SK-N-SH treated with all-trans-retinoic acid at 6 μM for 48 hours (cell line): Measurements from ENCODE around the gene TMEM60.

Source experiments
- ATAC-seq: fragments of 200-7000 bp; cut with Tn5 transposase; 3 replicates; pipeline ENCODE4 v1.9.1; 2020; ENCODE audit warnings: mild to moderate bottlenecking, moderate library complexity
- BACH2 ChIP-seq: fragments of 250-450 bp; sonication (Bioruptor Pico); IDR thresholded peaks from 2 replicates; pipeline ENCODE4 v1.9.0; 2021; ENCODE audit warnings: mild to moderate bottlenecking, borderline replicate concordance
- CSDC2 ChIP-seq: fragments of 250-450 bp; sonication (Bioruptor Pico); IDR thresholded peaks from 2 replicates; pipeline ENCODE4 v1.5.0; 2020; ENCODE audit warnings: mild to moderate bottlenecking, moderate library complexity
- ISL1 ChIP-seq: fragments of 250-450 bp; sonication (Bioruptor Pico); IDR thresholded peaks from 2 replicates; pipeline ENCODE4 v2.1.2; 2022; ENCODE audit warnings: mild to moderate bottlenecking, moderate library complexity
- OSR1 ChIP-seq: fragments of 250-450 bp; sonication (Bioruptor Pico); IDR thresholded peaks from 2 replicates; pipeline ENCODE4 v1.8.0; 2022; ENCODE audit warnings: moderate library complexity, mild to moderate bottlenecking, inconsistent platforms
- PPARA ChIP-seq: fragments of 250-450 bp; sonication (Bioruptor Pico); IDR thresholded peaks from 2 replicates; pipeline ENCODE4 v1.5.0; 2020; ENCODE audit warnings: mild to moderate bottlenecking, borderline replicate concordance
- RARB ChIP-seq: fragments of 250-450 bp; sonication (Bioruptor Pico); IDR thresholded peaks from 2 replicates; pipeline ENCODE4 v1.8.0; 2021; ENCODE audit warnings: mild to moderate bottlenecking, moderate library complexity
- SNAI2 ChIP-seq: fragments of 250-450 bp; sonication (Bioruptor Pico); IDR thresholded peaks from 2 replicates; pipeline ENCODE4 v1.5.0; 2020; ENCODE audit warnings: mild to moderate bottlenecking, moderate library complexity
- TCF4 ChIP-seq: fragments of 250-450 bp; sonication (Bioruptor Pico); IDR thresholded peaks from 2 replicates; pipeline ENCODE4 v1.8.0; 2021; ENCODE audit warnings: mild to moderate bottlenecking, moderate library complexity, borderline replicate concordance
- TOX ChIP-seq: fragments of 250-450 bp; sonication (Bioruptor Pico); IDR thresholded peaks from 2 replicates; pipeline ENCODE4 v1.8.0; 2021; ENCODE audit warnings: mild to moderate bottlenecking, moderate library complexity, borderline replicate concordance
- ZFP30 ChIP-seq: fragments of 450-650 bp; formaldehyde crosslinking; IDR thresholded peaks from 2 replicates; pipeline ENCODE4 v1.5.0; 2022; ENCODE audit warnings: mild to moderate bottlenecking, moderate library complexity
- ZNF565 ChIP-seq: fragments of 450-650 bp; formaldehyde crosslinking; conservative IDR thresholded peaks from 2 replicates; pipeline ENCODE4 v1.5.0; 2020; ENCODE audit warnings: low read depth, mild to moderate bottlenecking, moderate library complexity
- ZNF70 ChIP-seq: fragments of 450-650 bp; formaldehyde crosslinking; IDR thresholded peaks from 2 replicates; pipeline ENCODE4 v1.5.0; 2020; ENCODE audit warnings: mild to moderate bottlenecking, moderate library complexity
- TF ChIP-seq, protein P1 (sequence below): fragments of 250-450 bp; sonication (Bioruptor Pico); IDR thresholded peaks from 2 replicates; pipeline ENCODE4 v1.8.0; 2021; ENCODE audit warnings: low read depth, mild to moderate bottlenecking, moderate library complexity, borderline replicate concordance
- TF ChIP-seq, protein P2 (sequence below): fragments of 250-450 bp; sonication (Bioruptor Pico); IDR thresholded peaks from 2 replicates; pipeline ENCODE4 v1.5.0; 2020; ENCODE audit warnings: mild to moderate bottlenecking, moderate library complexity
- TF ChIP-seq, protein P3 (sequence below): fragments of 250-450 bp; sonication (Bioruptor Pico); IDR thresholded peaks from 2 replicates; pipeline ENCODE4 v1.8.0; 2020; ENCODE audit warnings: mild to moderate bottlenecking, moderate library complexity, borderline replicate concordance
- TF ChIP-seq, protein P4 (sequence below): fragments of 250-450 bp; sonication (Bioruptor Pico); IDR thresholded peaks from 2 replicates; pipeline ENCODE4 v1.5.1; 2020; ENCODE audit warnings: low read depth, mild to moderate bottlenecking, moderate library complexity
- TF ChIP-seq, protein P5 (sequence below): fragments of 250-450 bp; sonication (Bioruptor Pico); IDR thresholded peaks from 2 replicates; pipeline ENCODE4 v1.5.1; 2021; ENCODE audit warnings: mild to moderate bottlenecking, moderate library complexity

TMEM60 gene

DNA sequence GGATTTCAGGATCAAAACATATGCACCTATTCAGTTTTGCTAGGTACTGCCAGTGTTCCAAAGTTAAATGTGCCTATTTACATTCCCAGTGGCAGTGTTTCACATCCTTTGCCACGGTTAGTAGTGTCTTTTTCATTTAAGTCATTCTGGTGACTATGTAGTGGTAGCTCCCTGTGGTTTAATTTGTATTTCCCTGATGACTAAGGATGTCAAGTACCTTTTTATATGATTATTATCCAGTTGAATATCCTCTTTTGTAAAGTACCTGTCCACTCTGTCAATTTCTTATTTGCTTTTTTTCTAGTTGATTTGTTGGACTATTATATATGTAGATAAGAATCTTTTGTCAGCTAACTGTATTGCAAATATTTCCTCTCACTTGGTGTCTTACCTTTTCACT lies 45.1 kb downstream of the TMEM60 start (continued):
- TF ChIP-seq, protein P1, sequence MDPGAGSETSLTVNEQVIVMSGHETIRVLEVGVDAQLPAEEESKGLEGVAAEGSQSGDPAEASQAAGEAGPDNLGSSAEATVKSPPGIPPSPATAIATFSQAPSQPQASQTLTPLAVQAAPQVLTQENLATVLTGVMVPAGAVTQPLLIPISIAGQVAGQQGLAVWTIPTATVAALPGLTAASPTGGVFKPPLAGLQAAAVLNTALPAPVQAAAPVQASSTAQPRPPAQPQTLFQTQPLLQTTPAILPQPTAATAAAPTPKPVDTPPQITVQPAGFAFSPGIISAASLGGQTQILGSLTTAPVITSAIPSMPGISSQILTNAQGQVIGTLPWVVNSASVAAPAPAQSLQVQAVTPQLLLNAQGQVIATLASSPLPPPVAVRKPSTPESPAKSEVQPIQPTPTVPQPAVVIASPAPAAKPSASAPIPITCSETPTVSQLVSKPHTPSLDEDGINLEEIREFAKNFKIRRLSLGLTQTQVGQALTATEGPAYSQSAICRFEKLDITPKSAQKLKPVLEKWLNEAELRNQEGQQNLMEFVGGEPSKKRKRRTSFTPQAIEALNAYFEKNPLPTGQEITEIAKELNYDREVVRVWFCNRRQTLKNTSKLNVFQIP: no peak
- no peak for TF ChIP-seq ZNF565
- no peak for TF ChIP-seq PPARA
- TF ChIP-seq BACH2 (CRISPR knock-in tag): no peak
- no peak for TF ChIP-seq TCF4 (CRISPR knock-in tag)
- TF ChIP-seq, all 23 proteins: peak for 0

DNA sequence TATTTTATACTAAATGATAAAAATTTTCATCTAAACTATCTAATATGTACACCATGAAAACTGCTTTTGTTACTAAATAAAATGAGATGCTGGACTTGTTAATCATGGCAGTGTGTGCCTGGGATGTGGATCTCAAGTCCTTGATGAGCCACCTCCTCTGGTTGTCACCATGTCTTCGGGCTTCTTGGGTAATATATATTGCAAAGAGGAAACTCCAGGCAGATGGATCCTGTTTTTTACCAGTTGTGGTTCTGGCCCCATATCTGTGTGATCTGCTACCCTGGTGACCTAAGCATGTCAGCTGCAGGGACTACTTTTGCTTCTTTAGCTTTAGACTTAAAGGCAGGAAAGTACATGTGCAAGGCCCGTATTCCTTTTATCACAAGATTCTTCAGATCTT lies 46.2 kb downstream of the TMEM60 start:
- no peak; the same call in 1 of the 3 replicates for ATAC-seq
- no peak for TF ChIP-seq ZNF70
- TF ChIP-seq, protein P2, sequence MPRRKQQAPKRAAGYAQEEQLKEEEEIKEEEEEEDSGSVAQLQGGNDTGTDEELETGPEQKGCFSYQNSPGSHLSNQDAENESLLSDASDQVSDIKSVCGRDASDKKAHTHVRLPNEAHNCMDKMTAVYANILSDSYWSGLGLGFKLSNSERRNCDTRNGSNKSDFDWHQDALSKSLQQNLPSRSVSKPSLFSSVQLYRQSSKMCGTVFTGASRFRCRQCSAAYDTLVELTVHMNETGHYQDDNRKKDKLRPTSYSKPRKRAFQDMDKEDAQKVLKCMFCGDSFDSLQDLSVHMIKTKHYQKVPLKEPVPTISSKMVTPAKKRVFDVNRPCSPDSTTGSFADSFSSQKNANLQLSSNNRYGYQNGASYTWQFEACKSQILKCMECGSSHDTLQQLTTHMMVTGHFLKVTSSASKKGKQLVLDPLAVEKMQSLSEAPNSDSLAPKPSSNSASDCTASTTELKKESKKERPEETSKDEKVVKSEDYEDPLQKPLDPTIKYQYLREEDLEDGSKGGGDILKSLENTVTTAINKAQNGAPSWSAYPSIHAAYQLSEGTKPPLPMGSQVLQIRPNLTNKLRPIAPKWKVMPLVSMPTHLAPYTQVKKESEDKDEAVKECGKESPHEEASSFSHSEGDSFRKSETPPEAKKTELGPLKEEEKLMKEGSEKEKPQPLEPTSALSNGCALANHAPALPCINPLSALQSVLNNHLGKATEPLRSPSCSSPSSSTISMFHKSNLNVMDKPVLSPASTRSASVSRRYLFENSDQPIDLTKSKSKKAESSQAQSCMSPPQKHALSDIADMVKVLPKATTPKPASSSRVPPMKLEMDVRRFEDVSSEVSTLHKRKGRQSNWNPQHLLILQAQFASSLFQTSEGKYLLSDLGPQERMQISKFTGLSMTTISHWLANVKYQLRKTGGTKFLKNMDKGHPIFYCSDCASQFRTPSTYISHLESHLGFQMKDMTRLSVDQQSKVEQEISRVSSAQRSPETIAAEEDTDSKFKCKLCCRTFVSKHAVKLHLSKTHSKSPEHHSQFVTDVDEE: no peak
- TF ChIP-seq, all 23 proteins: peak for 0

DNA sequence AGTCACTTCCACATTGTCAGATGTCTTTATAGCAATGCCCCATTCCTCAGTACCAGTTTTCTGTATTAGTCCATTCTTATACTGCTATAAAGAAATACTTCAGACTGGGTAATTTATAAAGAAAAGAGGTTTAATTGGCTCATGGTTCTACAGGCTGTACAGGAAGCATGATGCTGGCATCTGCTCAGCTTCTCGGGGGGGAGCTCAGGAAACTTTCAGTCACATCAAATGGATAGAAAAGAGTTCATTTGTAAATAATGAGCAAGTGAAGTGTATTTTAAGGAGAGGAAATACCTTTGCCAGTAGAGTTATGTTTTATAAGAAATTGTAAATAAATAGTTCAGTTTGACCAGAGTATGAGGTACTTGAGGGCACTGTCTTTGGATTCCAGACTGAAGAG lies 50.5 kb downstream of the TMEM60 start:
- ATAC-seq: no peak
- TF ChIP-seq, protein P1: no peak
- no peak for TF ChIP-seq BACH2 (CRISPR knock-in tag)
- TF ChIP-seq, protein P3, sequence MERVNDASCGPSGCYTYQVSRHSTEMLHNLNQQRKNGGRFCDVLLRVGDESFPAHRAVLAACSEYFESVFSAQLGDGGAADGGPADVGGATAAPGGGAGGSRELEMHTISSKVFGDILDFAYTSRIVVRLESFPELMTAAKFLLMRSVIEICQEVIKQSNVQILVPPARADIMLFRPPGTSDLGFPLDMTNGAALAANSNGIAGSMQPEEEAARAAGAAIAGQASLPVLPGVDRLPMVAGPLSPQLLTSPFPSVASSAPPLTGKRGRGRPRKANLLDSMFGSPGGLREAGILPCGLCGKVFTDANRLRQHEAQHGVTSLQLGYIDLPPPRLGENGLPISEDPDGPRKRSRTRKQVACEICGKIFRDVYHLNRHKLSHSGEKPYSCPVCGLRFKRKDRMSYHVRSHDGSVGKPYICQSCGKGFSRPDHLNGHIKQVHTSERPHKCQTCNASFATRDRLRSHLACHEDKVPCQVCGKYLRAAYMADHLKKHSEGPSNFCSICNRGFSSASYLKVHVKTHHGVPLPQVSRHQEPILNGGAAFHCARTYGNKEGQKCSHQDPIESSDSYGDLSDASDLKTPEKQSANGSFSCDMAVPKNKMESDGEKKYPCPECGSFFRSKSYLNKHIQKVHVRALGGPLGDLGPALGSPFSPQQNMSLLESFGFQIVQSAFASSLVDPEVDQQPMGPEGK (CRISPR knock-in tag): no peak

DNA sequence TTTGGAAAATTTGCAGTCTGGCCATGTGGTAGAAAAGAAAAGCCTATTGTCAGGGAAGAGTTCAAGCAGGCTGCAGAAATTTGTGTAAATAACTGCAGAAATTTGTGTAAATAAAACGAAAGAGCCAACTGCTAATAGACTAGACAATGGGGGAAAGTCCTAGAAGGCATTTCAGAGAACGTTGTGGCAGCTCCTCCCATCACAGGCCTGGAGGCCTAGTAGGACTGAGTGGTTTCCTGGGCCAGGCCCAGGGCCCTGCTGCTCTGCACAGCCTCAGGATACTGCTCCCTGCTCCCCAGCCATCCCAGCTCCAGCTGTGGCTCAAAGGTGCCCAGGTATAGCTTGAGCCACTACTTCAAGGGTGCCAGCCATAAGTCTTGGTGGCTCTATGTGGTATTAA lies 51.1 kb downstream of the TMEM60 start:
- ATAC-seq: no peak
- no peak for TF ChIP-seq PPARA
- no peak for TF ChIP-seq ZNF70

DNA sequence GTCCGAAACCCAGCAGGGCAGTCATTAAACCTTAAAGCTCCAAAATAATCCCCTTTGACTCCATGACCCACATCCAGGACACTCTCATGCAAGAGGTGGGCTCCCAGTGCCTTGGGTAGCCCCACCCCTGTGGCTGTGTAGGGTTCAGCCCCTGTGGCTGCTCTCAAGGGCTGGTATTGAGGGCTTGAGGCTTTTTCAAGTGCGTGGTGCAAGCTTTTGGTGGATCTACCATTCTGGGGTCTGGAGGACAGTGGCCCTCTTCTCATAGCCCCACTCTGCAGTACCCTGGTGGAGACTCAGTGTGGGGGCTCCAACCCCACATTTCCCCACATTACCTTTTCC lies 51.4 kb downstream of the TMEM60 start:
- no peak for ATAC-seq
- TF ChIP-seq, protein P2: no peak
- TF ChIP-seq CSDC2 (CRISPR knock-in tag) (no peak), TOX (CRISPR knock-in tag) (no peak), ISL1 (no peak), SNAI2 (CRISPR knock-in tag) (no peak), OSR1 (CRISPR knock-in tag) (no peak), BACH2 (CRISPR knock-in tag) (no peak), RARB (CRISPR knock-in tag) (no peak), ZNF565 (no peak), ZFP30 (CRISPR knock-in tag) (no peak)
- TF ChIP-seq, protein P1: no peak
- TF ChIP-seq, protein P4, sequence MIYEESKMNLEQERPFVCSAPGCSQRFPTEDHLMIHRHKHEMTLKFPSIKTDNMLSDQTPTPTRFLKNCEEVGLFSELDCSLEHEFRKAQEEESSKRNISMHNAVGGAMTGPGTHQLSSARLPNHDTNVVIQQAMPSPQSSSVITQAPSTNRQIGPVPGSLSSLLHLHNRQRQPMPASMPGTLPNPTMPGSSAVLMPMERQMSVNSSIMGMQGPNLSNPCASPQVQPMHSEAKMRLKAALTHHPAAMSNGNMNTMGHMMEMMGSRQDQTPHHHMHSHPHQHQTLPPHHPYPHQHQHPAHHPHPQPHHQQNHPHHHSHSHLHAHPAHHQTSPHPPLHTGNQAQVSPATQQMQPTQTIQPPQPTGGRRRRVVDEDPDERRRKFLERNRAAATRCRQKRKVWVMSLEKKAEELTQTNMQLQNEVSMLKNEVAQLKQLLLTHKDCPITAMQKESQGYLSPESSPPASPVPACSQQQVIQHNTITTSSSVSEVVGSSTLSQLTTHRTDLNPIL: no peak
- TF ChIP-seq, protein P5, sequence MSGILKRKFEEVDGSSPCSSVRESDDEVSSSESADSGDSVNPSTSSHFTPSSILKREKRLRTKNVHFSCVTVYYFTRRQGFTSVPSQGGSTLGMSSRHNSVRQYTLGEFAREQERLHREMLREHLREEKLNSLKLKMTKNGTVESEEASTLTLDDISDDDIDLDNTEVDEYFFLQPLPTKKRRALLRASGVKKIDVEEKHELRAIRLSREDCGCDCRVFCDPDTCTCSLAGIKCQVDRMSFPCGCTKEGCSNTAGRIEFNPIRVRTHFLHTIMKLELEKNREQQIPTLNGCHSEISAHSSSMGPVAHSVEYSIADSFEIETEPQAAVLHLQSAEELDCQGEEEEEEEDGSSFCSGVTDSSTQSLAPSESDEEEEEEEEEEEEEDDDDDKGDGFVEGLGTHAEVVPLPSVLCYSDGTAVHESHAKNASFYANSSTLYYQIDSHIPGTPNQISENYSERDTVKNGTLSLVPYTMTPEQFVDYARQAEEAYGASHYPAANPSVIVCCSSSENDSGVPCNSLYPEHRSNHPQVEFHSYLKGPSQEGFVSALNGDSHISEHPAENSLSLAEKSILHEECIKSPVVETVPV (CRISPR knock-in tag): no peak
